Common myeloid progenitor, CD34-positive (primary cell): ENCODE data around the gene TXLNG.
A peak's percentile ranks its signal among the peaks of the same experiment; 100 is the strongest.
"Not testable (repeated sequence)": the region's sequence is repeated elsewhere in the genome, so short reads cannot be mapped to it uniquely, and the experiment has no call there.

Experiments used
- CTCF ChIA-PET: fragments of 350-600 bp; sonication (Branson Sonifier 250); formaldehyde crosslinking; loops from one replicate; lab custom pipeline; 2021; ENCODE audit warnings: antibody characterized with exemption; lab: Charles Lee
- POLR2A ChIA-PET: fragments of 350-600 bp; sonication (Branson Sonifier 250); formaldehyde crosslinking; loops from one replicate; lab custom pipeline; 2021; ENCODE audit warnings: antibody characterized with exemption; lab: Charles Lee
- DNase-seq, 3 donors: peaks; one replicate each; pipeline versions ENCODE4 v3.0.0 to v3.0.0-alpha.2; 2013
- H3K27ac ChIP-seq, 2 experiments: 1 replicate in 1 of 2; 2 replicates in 1 of 2; pipeline ENCODE4 v1.7.0; 2013; ENCODE audit warnings: inconsistent platforms in 2 of 2, low read length in 2 of 2, mild to moderate bottlenecking in 2 of 2, low read depth in 1 of 2, moderate library complexity in 1 of 2; ENCODE audit not compliant: severe bottlenecking in 2 of 2, insufficient read depth in 1 of 2, poor library complexity in 1 of 2
- H3K27me3 ChIP-seq, 5 experiments: replicated peaks in 2 of 5; 1 replicate in 3 of 5; 2 replicates in 2 of 5; pipeline versions ENCODE4 v1.6.1 to v1.7.0; 2013; ENCODE audit warnings: low read length in 4 of 5, mild to moderate bottlenecking in 2 of 5, moderate library complexity in 2 of 5, inconsistent platforms in 1 of 5; ENCODE audit not compliant: insufficient read depth in 5 of 5, control insufficient read depth in 4 of 5
- H3K36me3 ChIP-seq, 4 experiments: 1 replicate in 2 of 4; 2 replicates in 2 of 4; pipeline versions ENCODE4 v1.6.1 to v1.7.0; 2013; ENCODE audit warnings: low read length in 3 of 4, control low read depth in 1 of 4, mild to moderate bottlenecking in 1 of 4; ENCODE audit not compliant: control insufficient read depth in 4 of 4, insufficient read depth in 4 of 4
- H3K4me1 ChIP-seq, 4 experiments: 1 replicate in 3 of 4; 2 replicates in 1 of 4; pipeline versions ENCODE4 v1.6.1 to v1.7.1; 2013; ENCODE audit warnings: low read length in 3 of 4, mild to moderate bottlenecking in 3 of 4, control low read depth in 1 of 4, inconsistent platforms in 1 of 4, moderate library complexity in 1 of 4; ENCODE audit not compliant: control insufficient read depth in 4 of 4, insufficient read depth in 4 of 4; ENCODE audit errors: control extremely low read depth in 1 of 4
- H3K4me3 ChIP-seq, 7 experiments: 1 replicate in 4 of 7; 2 replicates in 3 of 7; pipeline versions ENCODE4 v1.5.1 to v1.7.0; 2013; ENCODE audit warnings: mild to moderate bottlenecking in 7 of 7, low read length in 6 of 7, moderate library complexity in 6 of 7, inconsistent platforms in 2 of 7, low read depth in 2 of 7, control low read depth in 1 of 7; ENCODE audit not compliant: insufficient read depth in 4 of 7, control insufficient read depth in 1 of 7; ENCODE audit errors: extremely low read depth in 1 of 7
- H3K9me3 ChIP-seq, 5 experiments: 1 replicate in 4 of 5; 2 replicates in 1 of 5; pipeline versions ENCODE4 v1.6.1 to v1.7.1; 2013; ENCODE audit warnings: low read length in 4 of 5, mild to moderate bottlenecking in 2 of 5, inconsistent platforms in 1 of 5, low read depth in 1 of 5, moderate library complexity in 1 of 5; ENCODE audit not compliant: control insufficient read depth in 4 of 5, insufficient read depth in 2 of 5; ENCODE audit errors: control extremely low read depth in 1 of 5
- WGBS: methylation state at CpG from one replicate; pipeline ENCODE4 v1.1.5; 2013; ENCODE audit not compliant: insufficient coverage; 5-methylcytosine and 5-hydroxymethylcytosine counted together

The TXLNG gene

DNA sequence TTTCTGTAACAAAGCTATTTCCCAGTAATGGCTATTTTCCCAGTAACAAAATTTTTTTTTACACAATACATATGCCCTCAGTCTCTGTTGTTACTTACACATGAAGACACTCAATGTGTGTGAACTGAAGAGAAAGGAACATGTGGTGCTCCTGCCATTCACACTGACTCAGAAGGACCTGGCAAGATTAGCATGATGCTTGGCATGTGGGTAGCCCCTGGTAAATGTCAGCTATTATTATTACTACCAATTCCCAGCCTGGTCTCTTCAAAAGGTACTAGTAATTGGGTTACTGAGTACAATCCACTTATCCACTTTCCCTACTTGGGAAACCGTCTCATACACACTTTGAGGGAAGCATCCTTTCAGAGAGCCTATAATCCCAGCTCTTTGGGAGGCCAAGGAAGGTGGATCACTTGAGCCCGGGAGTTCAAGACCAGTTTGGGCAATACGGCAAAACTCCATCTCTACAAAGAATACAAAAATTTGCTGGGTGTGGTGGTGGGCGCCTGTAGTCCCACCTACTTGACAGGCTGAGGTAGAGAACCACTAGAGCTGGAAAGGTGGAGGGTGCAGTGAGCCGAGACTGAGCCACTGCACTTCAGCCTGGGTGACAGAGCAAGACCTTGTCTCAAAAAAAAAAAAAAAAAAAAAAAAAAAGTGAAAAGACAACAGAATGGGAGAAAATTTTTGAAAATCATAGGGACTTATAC is 69.3 kb downstream of the TXLNG start:
- Histone ChIP-seq H3K4me1 (no peaks in the 10 kb centered on the region), H3K27ac (no peak overlapping the region), H3K36me3 (peaks cover 16 to 76% (median 28%) of the 10 kb centered on the region in 4 experiments), H3K4me3 (no peak overlapping the region), H3K27me3 (peaks cover 0 to 28% (median 0%) of the 10 kb centered on the region in 5 experiments), H3K9me3 (peaks cover 0 to 5% (median 3%) of the 10 kb centered on the region in 5 experiments)
- POLR2A ChIA-PET: no interaction called here
- CTCF ChIA-PET: no interaction called here
- no peak for DNase-seq
- WGBS: 100% methylated on average over 2 of the region's 5 CpGs

DNA sequence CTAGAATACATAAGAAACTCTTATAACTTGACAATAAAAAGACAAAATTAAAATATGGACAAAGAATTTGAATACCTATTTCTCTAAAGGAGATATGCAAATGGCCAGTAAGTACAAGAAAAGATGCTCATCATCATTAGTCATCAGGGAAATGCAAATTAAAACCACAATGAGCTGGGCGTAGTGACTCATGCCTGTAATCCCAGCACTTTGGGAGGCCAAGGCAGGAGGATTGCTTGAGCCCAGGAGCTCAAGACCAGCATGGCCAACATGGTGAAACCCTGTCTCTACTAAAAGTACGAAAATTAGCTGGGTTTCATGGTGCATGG is 69.8 kb downstream of the TXLNG start:
- CTCF ChIA-PET: interaction anchor here (0.6 kb wide), 1 partner anchor 118 kb away, joined by 3 read pairs; no protein-coding TSS in a partner anchor
- Histone ChIP-seq H3K27me3 (peaks cover 0 to 29% (median 0%) of the 10 kb centered on the region in 5 experiments), H3K36me3 (peaks cover 16 to 75% (median 28%) of the 10 kb centered on the region in 4 experiments)
- H3K4me3 ChIP-seq, H3K27ac ChIP-seq, H3K4me1 ChIP-seq, POLR2A ChIA-PET, H3K9me3 ChIP-seq: not testable (repeated sequence)
- peak in 2 of 3 donors; percentile 46 to 69 for DNase-seq
- WGBS: 100% methylated on average over 1 of the region's 2 CpGs

- Histone ChIP-seq H3K4me3 (no peak overlapping the region), H3K27ac (no peak overlapping the region), H3K27me3 (peaks cover 0 to 30% (median 0%) of the 10 kb centered on the region in 5 experiments), H3K9me3 (peaks cover 0 to 5% (median 3%) of the 10 kb centered on the region in 5 experiments), H3K36me3 (peaks cover 16 to 76% (median 28%) of the 10 kb centered on the region in 4 experiments), H3K4me1 (no peaks in the 10 kb centered on the region)
- DNase-seq: no peak
- POLR2A ChIA-PET: no interaction called here
- CTCF ChIA-PET: interaction anchor here (0.6 to 1.3 kb wide), 3 partner anchors 17 to 117 kb away, joined by 3 to 4 read pairs (median 3); no protein-coding TSS in a partner anchor
These were observed 70.5 kb downstream of the TXLNG start for GRCh38 chrX:16856744-16857143.

- H3K27me3 ChIP-seq: peaks cover 0 to 39% (median 0%) of the 10 kb centered on the region in 5 experiments
- H3K9me3 ChIP-seq: peaks cover 0 to 3% (median 0%) of the 10 kb centered on the region in 5 experiments
- CTCF ChIA-PET: no interaction called here
- WGBS: 88% methylated on average over 2 of the region's 2 CpGs
- POLR2A ChIA-PET: no interaction called here
- peaks cover 7 to 48% (median 21%) of the 10 kb centered on the region in 4 experiments for H3K36me3 ChIP-seq
- H3K4me1 ChIP-seq: peaks cover 0 to 6% (median 1%) of the 10 kb centered on the region in 4 experiments
- H3K27ac ChIP-seq: no peak overlapping the region
- no peak for DNase-seq
- no peak overlapping the region for H3K4me3 ChIP-seq
These were observed 76.6 kb downstream of the TXLNG start for GRCh38 chrX:16862829-16863228.

DNA sequence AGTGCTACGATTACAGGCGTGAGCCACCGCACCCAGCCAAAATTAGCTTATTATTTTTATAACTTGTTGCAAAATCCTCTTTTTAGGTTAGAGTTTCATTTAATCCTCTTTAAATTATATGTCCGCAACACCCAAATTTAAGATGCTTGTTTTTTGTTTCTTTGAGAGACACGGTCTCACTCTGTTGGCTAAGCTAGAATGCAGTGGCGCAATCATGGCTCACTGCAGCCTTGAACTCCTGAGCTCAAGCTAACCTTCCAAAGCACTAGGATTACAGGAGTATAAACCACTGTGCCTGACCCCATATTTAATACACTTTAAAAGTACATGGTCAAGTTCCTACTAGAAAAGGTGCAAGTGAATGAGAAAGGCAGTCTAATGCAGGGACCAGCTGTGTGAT is 81.7 kb downstream of the TXLNG start:
- POLR2A ChIA-PET: interaction anchor here (0.6 kb wide), 1 partner anchor 26 kb away, joined by 3 read pairs; no protein-coding TSS in a partner anchor
- Histone ChIP-seq H3K36me3 (peaks cover 0 to 17% (median 4%) of the 10 kb centered on the region in 4 experiments), H3K27me3 (peaks cover 0 to 55% (median 0%) of the 10 kb centered on the region in 5 experiments), H3K27ac (no peak overlapping the region), H3K4me3 (no peak overlapping the region), H3K9me3 (no peaks in the 10 kb centered on the region), H3K4me1 (peaks cover 15 to 39% (median 26%) of the 10 kb centered on the region in 4 experiments)
- CTCF ChIA-PET: interaction anchor here (1.3 kb wide), 1 partner anchor 15 kb away, joined by 5 read pairs; no protein-coding TSS in a partner anchor
- WGBS: 96% methylated on average over 3 of the region's 6 CpGs
- DNase-seq: no peak

DNA sequence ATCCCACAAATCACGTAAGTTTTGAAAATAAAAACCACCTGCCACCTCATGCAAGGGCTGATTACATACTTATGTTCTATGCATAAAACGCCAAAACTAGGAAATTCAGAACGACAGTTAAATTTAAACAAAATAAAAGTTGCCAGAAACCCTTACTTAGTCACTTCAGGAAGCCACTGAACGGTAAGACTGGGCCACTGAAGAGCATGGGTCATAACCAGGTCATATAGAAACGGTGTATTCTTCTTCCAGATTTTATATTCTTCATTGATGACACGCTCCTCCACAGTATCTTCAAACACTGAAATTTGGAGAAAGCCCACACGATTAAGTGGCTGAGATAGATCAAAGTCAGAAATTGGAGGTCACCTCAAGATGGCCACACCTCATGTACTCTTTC is 82.7 kb downstream of the TXLNG start:
- WGBS: 10% methylated on average over 2 of the region's 7 CpGs
- H3K9me3 ChIP-seq: no peaks in the 10 kb centered on the region
- DNase-seq: peak in 2 of 3 donors; percentile 12 to 32
- H3K27me3 ChIP-seq: peaks cover 0 to 53% (median 0%) of the 10 kb centered on the region in 5 experiments
- H3K27ac ChIP-seq: peak overlapping the region in 1 of 2 experiments; percentile 62
- H3K4me1 ChIP-seq: peaks cover 15 to 46% (median 27%) of the 10 kb centered on the region in 4 experiments
- ChIA-PET POLR2A (no interaction called here), CTCF (no interaction called here)
- H3K36me3 ChIP-seq: peaks cover 0 to 13% (median 1%) of the 10 kb centered on the region in 4 experiments
- H3K4me3 ChIP-seq: peak overlapping the region in 6 of 7 experiments; percentile 61 to 85 (median 75)
